Naive thymus-derived CD4-positive, alpha-beta T cell (primary cell): ENCODE measurements around the gene CUL3. TPM values are rescaled to one million over a fixed set of nuclear protein-coding genes. Genes with fewer than 3 reads are reported as not detected.
"Not testable (repeated sequence)": the region's sequence is repeated elsewhere in the genome, so short reads cannot be mapped to it uniquely, and the experiment has no call there.

Experiments used
- ATAC-seq: fragments of 150-1000 bp; cut with Tn5 transposase; 2 replicates; pipeline ENCODE4 v1.10.0; 2021; ENCODE audit warnings: mild to moderate bottlenecking, moderate library complexity
- CTCF ChIA-PET: fragments of 350-600 bp; sonication (Branson Sonifier 250); formaldehyde crosslinking; loops from one replicate; lab custom pipeline; 2021; ENCODE audit warnings: antibody characterized with exemption; lab: Charles Lee
- POLR2A ChIA-PET: fragments of 350-600 bp; sonication (Branson Sonifier 250); formaldehyde crosslinking; loops from one replicate; lab custom pipeline; 2021; ENCODE audit warnings: antibody characterized with exemption, inconsistent platforms; lab: Charles Lee
- DNase-seq, 9 donors: peaks; one replicate each; pipeline versions ENCODE4 v3.0.0 to v3.0.0-alpha.2; 2020 to 2022; ENCODE audit warnings: mixed read lengths in 1 of 9
- H3K27ac ChIP-seq: one replicate; pipeline ENCODE4 v1.7.0; 2013; ENCODE audit warnings: mild to moderate bottlenecking, low read depth, low read length, moderate library complexity
- H3K27me3 ChIP-seq, 2 donors: one replicate each; pipeline ENCODE4 v1.7.0; 2013; ENCODE audit warnings: low read length in 2 of 2, mild to moderate bottlenecking in 2 of 2, moderate library complexity in 2 of 2; ENCODE audit not compliant: control insufficient read depth in 2 of 2, insufficient read depth in 2 of 2
- H3K36me3 ChIP-seq, 3 experiments: 1 replicate in 2 of 3; 2 replicates in 1 of 3; pipeline ENCODE4 v1.7.0; 2013; ENCODE audit warnings: low read length in 3 of 3, mild to moderate bottlenecking in 3 of 3, moderate library complexity in 1 of 3; ENCODE audit not compliant: insufficient read depth in 3 of 3, control insufficient read depth in 2 of 3
- H3K4me1 ChIP-seq, 2 donors: one replicate each; pipeline ENCODE4 v1.7.0; 2013; ENCODE audit warnings: low read length in 2 of 2, mild to moderate bottlenecking in 2 of 2, moderate library complexity in 1 of 2; ENCODE audit not compliant: control insufficient read depth in 2 of 2, insufficient read depth in 2 of 2
- H3K4me3 ChIP-seq: 2 replicates; pipeline ENCODE4 v1.7.0; 2013; ENCODE audit warnings: mild to moderate bottlenecking, low read length
- H3K9me3 ChIP-seq, 3 experiments: 1 replicate in 2 of 3; 2 replicates in 1 of 3; pipeline ENCODE4 v1.7.0; 2013; ENCODE audit warnings: low read length in 3 of 3; ENCODE audit not compliant: control insufficient read depth in 2 of 3
- H3K27ac Mint-ChIP-seq, 9 donors: one replicate each; pipeline ENCODE4 v1.8.0; 2020 to 2022; ENCODE audit warnings: mixed read lengths in 9 of 9, mild to moderate bottlenecking in 8 of 9, moderate library complexity in 5 of 9, inconsistent platforms in 2 of 9
- H3K27me3 Mint-ChIP-seq, 5 donors: one replicate each; pipeline ENCODE4 v1.8.0; 2021 to 2022; ENCODE audit warnings: mixed read lengths in 5 of 5, mild to moderate bottlenecking in 1 of 5
- H3K36me3 Mint-ChIP-seq, 5 donors: one replicate each; pipeline ENCODE4 v1.8.0; 2020 to 2022; ENCODE audit warnings: mixed read lengths in 5 of 5, mild to moderate bottlenecking in 3 of 5, inconsistent platforms in 1 of 5
- H3K4me1 Mint-ChIP-seq, 7 donors: one replicate each; pipeline ENCODE4 v1.8.0; 2020 to 2022; ENCODE audit warnings: mixed read lengths in 7 of 7, mild to moderate bottlenecking in 3 of 7, inconsistent platforms in 1 of 7
- H3K4me3 Mint-ChIP-seq, 10 donors: one replicate each; pipeline ENCODE4 v1.8.0; 2020 to 2022; ENCODE audit warnings: mild to moderate bottlenecking in 10 of 10, mixed read lengths in 10 of 10, moderate library complexity in 6 of 10, inconsistent platforms in 2 of 10
- H3K9me3 Mint-ChIP-seq, 11 donors: one replicate each; pipeline ENCODE4 v1.8.0; 2020 to 2022; ENCODE audit warnings: mixed read lengths in 11 of 11, mild to moderate bottlenecking in 4 of 11, inconsistent platforms in 1 of 11, moderate library complexity in 1 of 11
- intact Hi-C, 2 donors: fragments of 100-400 bp; cut with micrococcal nuclease; formaldehyde crosslinking; loops; one replicate each; pipeline ENCODE4 v1.15.1; 2023
- polyA plus RNA-seq, 2 donors: library from polyadenylated mRNA; unstranded; fragments of 300-500 nt; fragmentation: Illumina TruSeq; gene quantifications; one replicate each; pipeline ENCODE4 v1.2.3, GENCODE V29; 2021
- total RNA-seq, 6 experiments: library from RNA in 5 of 6; stranded (reverse) in 5 of 6; gene quantifications; 1 replicate in 5 of 6; 2 replicates in 1 of 6; pipeline ENCODE4 v1.2.3 and lab custom pipeline; 2021 to 2026

CUL3 gene
- total and polyA plus RNA-seq, 7 experiments from 2014 or later = 21.4 to 97.0 (median 84.3) TPM

DNA sequence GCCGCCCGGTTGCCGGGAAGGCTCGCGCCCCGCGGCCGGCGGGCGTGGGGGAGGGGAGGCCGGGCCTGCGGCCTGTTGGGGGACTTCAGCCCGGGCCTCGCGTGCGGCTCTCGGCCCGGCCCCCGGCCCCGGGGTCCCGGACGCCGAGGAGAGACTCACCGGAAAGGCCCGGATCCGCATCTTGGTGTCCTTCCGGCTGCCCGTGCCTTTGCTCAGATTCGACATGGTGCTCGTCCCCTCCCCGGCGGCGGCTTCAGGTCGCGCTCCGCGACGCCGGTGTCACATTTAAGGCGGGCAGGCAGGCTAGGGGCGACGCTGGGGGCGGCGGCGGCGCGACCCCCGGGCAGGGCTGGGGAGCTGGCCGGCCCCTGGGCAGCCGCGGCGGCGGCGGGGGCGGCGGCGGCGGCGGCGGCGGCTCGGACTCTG, 365 bp downstream of the CUL3 start:
- DNase-seq (peak; percentile 52 to 66 (median 57)), ATAC-seq (peak; percentile 21)
- peak overlapping the region; percentile 84 to 98 (median 90) for H3K4me3 Mint-ChIP-seq
- Histone ChIP-seq H3K27me3 (no peaks in the 10 kb centered on the region), H3K4me3 (peak overlapping the region; percentile 50), H3K36me3 (no peaks in the 10 kb centered on the region), H3K4me1 (peaks cover 28 to 35% of the 10 kb centered on the region in 2 donors), H3K9me3 (no peaks in the 10 kb centered on the region), H3K27ac (peak overlapping the region; percentile 92)
- intact Hi-C loops = loop anchor here (1.0 to 10.0 kb wide), 21 partner anchors 8 to 1928 kb away; partner anchors contain the start of genes ACSL3 (in 2 of the 2), DOCK10 (in 2 of the 2), FARSB (in 2 of the 2) and MRPL44 (in 2 of the 2)
- CTCF ChIA-PET = no interaction called here
- peaks cover 0 to 2% (median 0%) of the 10 kb centered on the region in 11 donors for H3K9me3 Mint-ChIP-seq
- POLR2A ChIA-PET = interaction anchor here (0.7 to 2.0 kb wide), 9 partner anchors 9 to 109 kb away, joined by 3 to 7 read pairs (median 4); no protein-coding TSS in a partner anchor
- peaks cover 0 to 12% (median 5%) of the 10 kb centered on the region in 5 donors for H3K36me3 Mint-ChIP-seq
- H3K27me3 Mint-ChIP-seq = no peaks in the 10 kb centered on the region
- H3K27ac Mint-ChIP-seq = peak overlapping the region; percentile 79 to 95 (median 92)
- H3K4me1 Mint-ChIP-seq = peaks cover 15 to 57% (median 52%) of the 10 kb centered on the region in 7 donors

DNA sequence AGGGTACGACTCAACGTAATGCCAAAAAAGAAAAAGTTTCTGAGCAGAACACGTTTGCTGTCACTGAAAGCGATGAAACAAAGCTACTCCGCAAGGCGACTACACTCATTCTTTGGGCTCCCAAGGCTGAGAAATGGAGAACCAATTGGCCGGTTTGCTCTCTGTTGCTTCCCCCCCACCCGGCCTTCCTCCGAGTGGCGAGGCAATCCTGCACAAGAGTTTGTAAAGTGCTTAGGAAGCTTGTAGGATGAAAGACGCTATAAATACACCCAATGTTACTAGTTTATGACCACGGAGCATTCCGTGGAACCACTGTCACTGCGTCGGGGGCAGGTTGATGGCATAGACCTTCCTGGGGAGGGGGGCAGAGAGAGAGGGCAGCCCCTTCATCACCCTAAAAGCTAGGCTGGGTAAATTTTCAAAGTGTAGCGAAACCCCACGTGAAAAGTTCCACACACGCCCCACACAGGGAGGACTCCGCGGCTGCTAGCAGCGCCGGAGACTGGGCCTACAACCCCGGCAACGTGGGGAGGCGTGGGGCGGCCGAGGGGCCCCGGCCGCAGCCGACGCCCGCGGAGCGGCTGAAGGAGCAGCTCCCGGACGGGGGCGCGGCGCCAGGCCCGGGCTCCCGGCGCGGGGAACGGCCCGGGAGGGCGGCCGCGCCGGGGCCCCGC, 915 bp downstream of the CUL3 start:
- Mint-ChIP-seq H3K4me1 (peaks cover 21 to 62% (median 57%) of the 10 kb centered on the region in 7 donors), H3K4me3 (peak overlapping the region; percentile 84 to 100 (median 98)), H3K9me3 (peaks cover 0 to 2% (median 0%) of the 10 kb centered on the region in 11 donors), H3K27ac (peak overlapping the region; percentile 85 to 98 (median 93)), H3K27me3 (no peaks in the 10 kb centered on the region), H3K36me3 (peaks cover 0 to 15% (median 5%) of the 10 kb centered on the region in 5 donors)
- DNase-seq (peak in 5 of 9 donors; percentile 25 to 33 (median 28)), ATAC-seq (no peak)
- Histone ChIP-seq H3K4me3 (peak overlapping the region; percentile 93), H3K27ac (peak overlapping the region; percentile 92), H3K27me3 (no peaks in the 10 kb centered on the region), H3K36me3 (no peaks in the 10 kb centered on the region), H3K4me1 (peaks cover 33 to 40% of the 10 kb centered on the region in 2 donors), H3K9me3 (no peaks in the 10 kb centered on the region)
- intact Hi-C loops = loop anchor here (1.0 to 10.0 kb wide), 11 partner anchors 8 to 1927 kb away; partner anchors contain the start of genes ACSL3 (in 1 of the 2), DOCK10 (in 1 of the 2) and FARSB (in 1 of the 2)
- ChIA-PET POLR2A (interaction anchor here (0.7 to 2.0 kb wide), 8 partner anchors 8 to 108 kb away, joined by 3 to 7 read pairs (median 4); no protein-coding TSS in a partner anchor), CTCF (interaction anchor here (0.8 kb wide), 1 partner anchor 10 kb away, joined by 3 read pairs; no protein-coding TSS in a partner anchor)

DNA sequence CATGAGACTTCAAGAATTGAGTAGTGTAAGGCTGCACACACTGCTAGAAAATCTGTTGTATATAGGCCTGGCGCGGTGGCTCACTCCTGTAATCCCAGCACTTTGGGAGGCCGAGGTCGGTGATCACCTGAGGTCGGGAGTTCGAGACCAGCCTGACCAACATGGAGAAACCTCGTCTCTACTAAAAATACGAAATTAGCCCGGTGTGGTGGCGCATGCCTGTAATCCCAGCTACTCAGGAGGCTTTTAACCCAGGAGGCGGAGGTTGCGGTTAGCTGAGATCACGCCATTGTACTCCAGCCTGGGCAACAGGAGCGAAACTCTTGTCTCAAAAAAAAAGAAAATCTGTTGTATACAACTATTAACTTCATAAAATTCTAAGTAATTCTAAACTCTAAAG, 2.1 kb downstream of the CUL3 start:
- ATAC-seq, DNase-seq, H3K9me3 ChIP-seq, H3K27me3 ChIP-seq, CTCF ChIA-PET, H3K27me3 Mint-ChIP-seq, H3K27ac ChIP-seq, H3K36me3 ChIP-seq, H3K9me3 Mint-ChIP-seq: not testable (repeated sequence)
- intact Hi-C loops = loop anchor here (10.0 kb wide), 3 partner anchors 342 to 462 kb away; partner anchors contain the start of gene DOCK10 (in 1 of the 2)
- H3K36me3 Mint-ChIP-seq = peaks cover 0 to 16% (median 6%) of the 10 kb centered on the region in 5 donors
- peaks cover 24 to 70% (median 66%) of the 10 kb centered on the region in 7 donors for H3K4me1 Mint-ChIP-seq
- Histone ChIP-seq H3K4me3 (peak overlapping the region; percentile 93), H3K4me1 (peaks cover 33 to 44% of the 10 kb centered on the region in 2 donors)
- H3K4me3 Mint-ChIP-seq = peak overlapping the region; percentile 67 to 100 (median 98)
- POLR2A ChIA-PET = interaction anchor here (1.0 to 1.5 kb wide), 2 partner anchors 23 to 41 kb away, joined by 4 read pairs; no protein-coding TSS in a partner anchor
- H3K27ac Mint-ChIP-seq = peak overlapping the region in 4 of 9 donors; percentile 36 to 98 (median 92)

DNA sequence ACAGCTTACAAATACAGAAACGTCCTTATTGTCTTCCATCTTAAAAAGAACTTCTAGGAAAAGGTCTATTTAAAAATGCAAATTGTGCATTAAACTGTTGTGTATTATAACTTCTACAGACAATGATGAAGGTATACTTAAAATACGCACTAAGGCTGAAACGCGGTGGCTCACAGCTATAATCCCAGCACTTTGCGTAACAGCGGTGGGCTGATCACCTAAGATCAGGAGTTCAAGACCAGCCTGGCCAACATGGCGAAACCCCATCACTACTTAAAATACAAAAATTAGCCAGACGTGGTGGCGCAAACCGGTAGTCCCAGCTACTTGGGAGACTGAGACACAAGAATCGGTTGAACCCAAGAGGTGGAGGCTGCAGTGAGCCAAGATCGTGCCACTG, 4.9 kb downstream of the CUL3 start:
- Mint-ChIP-seq H3K27me3 (no peaks in the 10 kb centered on the region), H3K4me1 (peaks cover 42 to 87% (median 79%) of the 10 kb centered on the region in 7 donors), H3K9me3 (peaks cover 0 to 2% (median 0%) of the 10 kb centered on the region in 11 donors), H3K4me3 (peak overlapping the region in 9 of 10 donors; percentile 2 to 84 (median 70)), H3K36me3 (peaks cover 0 to 16% (median 10%) of the 10 kb centered on the region in 5 donors), H3K27ac (peak overlapping the region in 1 of 9 donors; percentile 16)
- no peak for DNase-seq
- ChIA-PET POLR2A (no interaction called here), CTCF (interaction anchor here (0.7 kb wide), 1 partner anchor 18 kb away, joined by 3 read pairs; no protein-coding TSS in a partner anchor)
- Histone ChIP-seq H3K9me3 (no peaks in the 10 kb centered on the region), H3K36me3 (no peaks in the 10 kb centered on the region), H3K27me3 (no peaks in the 10 kb centered on the region), H3K27ac (no peak overlapping the region), H3K4me3 (peak overlapping the region; percentile 2), H3K4me1 (peaks cover 56 to 62% of the 10 kb centered on the region in 2 donors)
- intact Hi-C loops = loop anchor here (10.0 kb wide), 3 partner anchors 345 to 465 kb away; partner anchors contain the start of gene DOCK10 (in 1 of the 2)
- no peak for ATAC-seq

DNA sequence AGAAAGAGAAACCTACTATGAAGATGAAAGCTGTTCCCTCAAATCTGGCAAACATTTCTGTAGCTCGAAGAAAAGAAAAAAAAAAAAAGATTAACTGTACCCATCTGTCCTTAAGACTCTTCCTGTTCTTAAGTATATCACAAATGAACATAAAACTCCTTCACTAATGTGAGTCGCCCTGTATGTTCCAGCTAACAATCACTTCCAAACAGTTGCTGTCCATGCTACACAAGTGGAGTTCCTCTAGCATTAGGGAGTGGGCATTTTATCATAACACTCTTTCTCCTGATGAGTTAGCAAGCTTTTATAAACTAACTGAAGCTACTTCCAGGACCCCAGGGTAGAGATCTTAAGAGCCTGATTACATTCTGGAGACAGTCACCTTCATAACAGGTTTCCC, 5.8 kb downstream of the CUL3 start:
- H3K4me1 ChIP-seq = peaks cover 63 to 70% of the 10 kb centered on the region in 2 donors
- Mint-ChIP-seq H3K27ac (peak overlapping the region in 6 of 9 donors; percentile 0 to 83 (median 14)), H3K4me1 (peaks cover 47 to 96% (median 87%) of the 10 kb centered on the region in 7 donors), H3K9me3 (peaks cover 0 to 2% (median 0%) of the 10 kb centered on the region in 11 donors), H3K4me3 (peak overlapping the region; percentile 37 to 84 (median 69)), H3K36me3 (peaks cover 0 to 16% (median 10%) of the 10 kb centered on the region in 5 donors), H3K27me3 (no peaks in the 10 kb centered on the region)
- H3K36me3 ChIP-seq = no peaks in the 10 kb centered on the region
- ChIA-PET POLR2A (interaction anchor here (1.1 kb wide), 1 partner anchor 18 kb away, joined by 4 read pairs; no protein-coding TSS in a partner anchor), CTCF (interaction anchor here (0.7 to 0.8 kb wide), 2 partner anchors 17 to 67 kb away, joined by 3 read pairs; no protein-coding TSS in a partner anchor)
- no peaks in the 10 kb centered on the region for H3K9me3 ChIP-seq
- ATAC-seq (no peak), DNase-seq (no peak)
- H3K27ac ChIP-seq = peak overlapping the region; percentile 17
- no peaks in the 10 kb centered on the region for H3K27me3 ChIP-seq
- intact Hi-C loops = loop anchor here (2.0 to 5.0 kb wide), 3 partner anchors 15 to 67 kb away; no protein-coding TSS in a partner anchor
- peak overlapping the region; percentile 2 for H3K4me3 ChIP-seq

DNA sequence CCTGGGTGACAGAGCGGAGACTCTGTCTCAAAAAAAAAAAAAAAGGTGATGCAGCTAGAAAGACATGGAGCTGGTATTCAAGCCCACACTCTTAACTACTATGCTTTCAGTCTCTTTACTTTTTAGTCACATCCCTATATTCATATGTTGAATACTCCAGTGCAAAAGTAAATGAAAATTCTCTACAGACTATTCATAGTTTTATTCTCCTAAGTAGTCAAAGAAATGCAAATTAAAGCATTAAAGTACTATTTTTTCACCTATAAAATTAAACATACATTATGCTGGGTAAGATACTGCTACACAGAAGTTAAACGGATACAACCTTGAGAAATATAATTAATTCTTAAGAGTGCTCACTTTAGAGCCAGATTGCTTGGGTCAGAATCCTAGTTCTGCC, 7.6 kb downstream of the CUL3 start:
- H3K27me3 ChIP-seq = no peaks in the 10 kb centered on the region
- no peaks in the 10 kb centered on the region for H3K9me3 ChIP-seq
- intact Hi-C loops = loop anchor here in 1 of 2 donors (5.0 kb wide), 1 partner anchor 35 kb away; no protein-coding TSS in a partner anchor
- no peak for DNase-seq
- Mint-ChIP-seq H3K4me3 (peak overlapping the region in 6 of 10 donors; percentile 9 to 84 (median 56)), H3K27ac (no peak overlapping the region), H3K4me1 (peaks cover 48 to 98% (median 87%) of the 10 kb centered on the region in 7 donors), H3K9me3 (no peaks in the 10 kb centered on the region), H3K36me3 (peaks cover 0 to 11% (median 6%) of the 10 kb centered on the region in 5 donors), H3K27me3 (no peaks in the 10 kb centered on the region)
- CTCF ChIA-PET = no interaction called here
- no peak overlapping the region for H3K27ac ChIP-seq
- ATAC-seq = no peak
- H3K4me3 ChIP-seq = no peak overlapping the region
- H3K36me3 ChIP-seq = no peaks in the 10 kb centered on the region
- H3K4me1 ChIP-seq = peaks cover 65 to 69% of the 10 kb centered on the region in 2 donors
- POLR2A ChIA-PET = no interaction called here
